GM21515 (cell line): Measurements from ENCODE around the gene BCO1.
"Not testable (repeated sequence)": the region's sequence is repeated elsewhere in the genome, so short reads cannot be mapped to it uniquely, and the experiment has no call there.

ENCODE experiments used
- ATAC-seq: cut with Tn5 transposase; IDR thresholded peaks from one replicate; pipeline ENCODE4 v1.9.1; 2021; ENCODE audit not compliant: unreplicated experiment

BCO1 gene

GRCh38 chr16:81238296-81239011, at the start of gene BCO1:
Gene BCO1, plus strand, starts transcription at chr16:81238689. Its CDS starts 220 bp downstream, at chr16:81238909.
- ATAC-seq = no peak

- ATAC-seq = no peak
Measured at GRCh38 chr16:81189100-81189664, 49.3 kb upstream of the BCO1 start.

- no peak for ATAC-seq
Measured at GRCh38 chr16:81190667-81191066, 47.8 kb upstream of the BCO1 start.

GRCh38 chr16:81195885-81196534, 42.5 kb upstream of the BCO1 start:
- ATAC-seq = no peak

- ATAC-seq = no peak
Measured at GRCh38 chr16:81198635-81199034, 39.9 kb upstream of the BCO1 start.

GRCh38 chr16:81201267-81201666, 37.2 kb upstream of the BCO1 start:
- no peak for ATAC-seq

- ATAC-seq = no peak
Measured at GRCh38 chr16:81204798-81205680, 33.5 kb upstream of the BCO1 start.

- ATAC-seq = no peak
Measured at GRCh38 chr16:81207076-81207475, 31.4 kb upstream of the BCO1 start.

- ATAC-seq = no peak
Measured at GRCh38 chr16:81210807-81211206, 27.7 kb upstream of the BCO1 start.

GRCh38 chr16:81212830-81213465, 25.5 kb upstream of the BCO1 start:
- ATAC-seq = no peak

- ATAC-seq = no peak
Measured at GRCh38 chr16:81214745-81215166, 23.7 kb upstream of the BCO1 start.

GRCh38 chr16:81216114-81216513, 22.4 kb upstream of the BCO1 start:
- no peak for ATAC-seq

- no peak for ATAC-seq
Measured at GRCh38 chr16:81216706-81217105, 21.8 kb upstream of the BCO1 start.

- ATAC-seq = no peak
Measured at GRCh38 chr16:81219151-81219550, 19.3 kb upstream of the BCO1 start.

GRCh38 chr16:81220349-81220748, 18.1 kb upstream of the BCO1 start:
- ATAC-seq = no peak

GRCh38 chr16:81221731-81222130, 16.8 kb upstream of the BCO1 start:
- ATAC-seq = no peak

- no peak for ATAC-seq
Measured at GRCh38 chr16:81224824-81225223, 13.7 kb upstream of the BCO1 start.

- ATAC-seq = not testable (repeated sequence)
Measured at GRCh38 chr16:81225697-81226096, 12.8 kb upstream of the BCO1 start.

- ATAC-seq = no peak
Measured at GRCh38 chr16:81227785-81228184, 10.7 kb upstream of the BCO1 start.

GRCh38 chr16:81229811-81230210, 8.7 kb upstream of the BCO1 start:
- no peak for ATAC-seq

GRCh38 chr16:81231014-81231413, 7.5 kb upstream of the BCO1 start:
- ATAC-seq = no peak
